Stimulated activated CD8-positive, alpha-beta memory T cell treated with anti-CD3 and anti-CD28 coated beads, Interleukin-2, amount 100 ng/mL, for 48 hours (primary cell): Measurements from ENCODE around the gene CNTRL.

Experiments used
- DNase-seq, 2 donors: peaks; one replicate each; pipeline ENCODE4 v3.0.0-alpha.2; 2020; ENCODE audit warnings: low read depth in 2 of 2

CNTRL gene

DNA sequence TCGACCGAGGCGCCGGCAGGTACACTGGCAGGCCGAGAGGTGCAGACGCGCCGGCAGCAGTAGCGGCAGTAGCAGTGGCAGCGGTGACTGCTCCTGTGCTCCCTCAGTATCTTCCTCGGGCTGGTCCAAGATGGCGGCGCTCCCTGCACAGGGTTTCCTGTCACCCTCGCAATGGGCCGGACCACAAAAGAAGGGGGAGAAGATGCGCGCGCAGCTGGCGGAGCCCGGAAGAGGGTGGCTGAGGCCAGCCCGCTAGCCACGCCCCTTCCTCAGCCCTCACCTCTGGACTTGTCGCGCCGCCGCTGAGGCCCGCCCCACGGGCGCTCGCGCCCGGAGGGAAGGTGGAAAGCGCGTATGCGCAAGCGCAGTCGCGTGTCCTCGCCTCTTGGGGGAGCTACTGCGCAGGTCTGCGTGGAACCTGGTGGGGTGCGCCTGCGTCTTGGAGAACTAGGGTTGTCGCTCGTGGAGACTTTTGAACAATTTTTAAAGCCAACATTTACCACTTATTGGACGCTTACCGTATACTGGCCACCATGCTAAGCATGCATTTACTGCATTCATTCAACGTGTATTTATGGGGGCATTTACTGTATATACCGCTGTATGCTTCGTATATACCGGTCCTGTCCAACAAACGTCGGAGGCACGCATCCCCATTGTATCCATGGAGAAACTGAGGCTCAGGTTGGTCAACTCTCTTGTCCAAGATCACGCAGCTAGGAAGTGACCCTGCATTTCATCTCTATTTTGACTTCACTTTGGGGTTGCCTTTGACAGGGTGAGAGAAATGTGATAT lies 127.2 kb downstream of the CNTRL start, which contains the start of gene RAB14:
Gene RAB14 (minus strand): TSS at position 132 of the 796 bp plus-strand sequence. CDS start 8,457 bp downstream, outside the sequence.
- peak; percentile 100 for DNase-seq

- DNase-seq = no peak
Measured at GRCh38 chr9:121204121-121204520, 129.4 kb downstream of the CNTRL start.

DNA sequence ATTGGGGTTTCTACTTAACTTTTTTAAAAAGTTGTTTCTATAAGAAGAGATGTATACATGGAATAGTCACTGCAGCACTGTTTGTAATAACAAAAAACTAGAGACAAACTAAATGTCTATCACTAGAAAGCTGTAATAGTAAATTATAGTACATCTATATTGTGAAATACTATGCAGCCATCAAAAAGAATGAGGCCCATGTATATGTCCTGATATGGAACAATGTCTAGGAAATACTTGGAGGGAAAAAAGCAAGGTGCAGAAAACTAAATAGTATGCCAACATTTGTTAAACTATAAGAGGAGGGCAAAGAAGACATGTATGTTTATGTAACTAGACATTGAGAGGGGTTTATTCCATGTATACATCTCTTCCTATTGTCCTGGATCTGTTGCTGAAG lies 129.9 kb downstream of the CNTRL start:
- no peak for DNase-seq

DNA sequence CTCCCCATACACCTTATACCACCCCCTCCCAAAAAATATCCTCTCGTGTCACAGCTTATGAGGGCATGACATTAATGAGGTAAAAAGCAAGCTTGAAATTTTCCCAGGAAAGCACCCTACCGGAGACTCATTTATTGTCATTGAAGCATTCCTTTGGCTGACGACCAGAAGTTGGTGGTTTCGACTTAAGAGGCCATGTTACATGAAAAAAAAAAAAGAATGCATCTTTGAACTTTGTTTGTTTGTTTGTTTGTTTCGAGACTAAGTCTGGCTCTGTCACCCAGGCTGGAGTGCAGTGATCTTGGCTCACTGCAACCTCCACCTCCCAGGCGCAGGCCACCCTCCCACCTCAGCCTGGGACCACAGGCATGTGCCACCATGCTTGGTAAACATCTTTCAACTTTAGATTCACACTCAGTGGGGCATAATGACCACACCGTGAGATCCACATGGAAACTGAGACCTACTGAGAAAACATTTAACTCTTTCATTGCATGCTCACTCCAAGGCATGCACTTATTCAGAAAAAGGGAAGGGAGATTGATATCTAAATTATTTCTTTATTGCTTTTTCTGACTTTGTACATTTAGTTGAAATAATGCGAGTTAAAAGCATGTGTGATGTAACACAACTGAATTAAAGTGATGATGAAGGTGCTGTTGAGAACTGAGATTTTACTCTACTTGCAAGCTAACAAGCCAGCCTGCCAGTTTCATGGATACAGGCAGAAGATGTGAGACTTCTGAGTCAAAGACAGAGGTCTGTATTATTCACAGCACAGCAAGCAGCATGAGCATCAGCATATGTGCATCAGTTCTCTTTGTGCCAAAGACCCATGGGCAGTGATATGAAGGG lies 132.0 kb downstream of the CNTRL start:
- DNase-seq = no peak

DNA sequence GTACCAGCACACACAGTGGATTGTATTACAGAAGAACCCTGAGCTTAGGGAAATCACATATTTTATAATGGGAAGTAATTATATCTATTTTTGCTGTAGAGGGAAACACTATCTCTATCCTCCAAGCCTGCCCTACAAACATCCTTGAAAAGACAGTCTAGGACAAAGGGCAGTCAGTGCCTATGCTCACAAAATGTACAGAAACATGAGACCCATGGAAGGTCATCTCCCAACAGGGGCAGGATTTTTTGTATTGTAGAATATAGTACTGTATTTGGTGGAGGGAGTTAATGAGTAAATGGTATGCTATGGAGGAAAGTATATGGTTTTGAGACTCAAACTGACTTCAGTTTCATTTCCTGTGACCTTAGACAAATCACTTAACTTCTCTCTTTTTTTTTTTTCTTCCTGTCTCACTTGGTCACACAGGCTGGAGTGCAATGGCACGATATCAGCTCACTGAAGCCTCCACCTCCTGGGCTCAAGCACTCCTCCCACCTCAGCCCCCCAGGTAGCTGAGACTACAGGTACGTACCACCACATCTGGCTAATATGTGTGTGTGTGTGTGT lies 132.7 kb downstream of the CNTRL start:
- DNase-seq = no peak

DNA sequence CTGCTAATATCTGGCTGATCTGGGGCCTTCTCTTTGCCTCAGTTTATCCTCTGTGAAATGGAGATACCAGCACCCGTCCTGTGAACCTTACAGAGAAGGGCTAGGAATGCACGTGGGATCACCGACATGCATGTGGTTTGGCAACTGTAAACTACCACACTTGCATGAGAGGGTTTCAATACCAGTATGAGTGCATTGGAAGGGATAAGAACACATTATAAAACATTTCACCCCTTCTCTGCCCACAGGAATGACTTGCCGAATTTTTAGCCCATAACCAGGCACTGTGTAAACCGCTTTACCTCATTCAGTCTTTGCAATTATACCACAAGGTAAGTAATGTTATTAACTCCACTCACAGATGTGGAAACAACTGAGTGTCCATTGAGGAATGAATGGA lies 135.8 kb downstream of the CNTRL start:
- DNase-seq = no peak

DNA sequence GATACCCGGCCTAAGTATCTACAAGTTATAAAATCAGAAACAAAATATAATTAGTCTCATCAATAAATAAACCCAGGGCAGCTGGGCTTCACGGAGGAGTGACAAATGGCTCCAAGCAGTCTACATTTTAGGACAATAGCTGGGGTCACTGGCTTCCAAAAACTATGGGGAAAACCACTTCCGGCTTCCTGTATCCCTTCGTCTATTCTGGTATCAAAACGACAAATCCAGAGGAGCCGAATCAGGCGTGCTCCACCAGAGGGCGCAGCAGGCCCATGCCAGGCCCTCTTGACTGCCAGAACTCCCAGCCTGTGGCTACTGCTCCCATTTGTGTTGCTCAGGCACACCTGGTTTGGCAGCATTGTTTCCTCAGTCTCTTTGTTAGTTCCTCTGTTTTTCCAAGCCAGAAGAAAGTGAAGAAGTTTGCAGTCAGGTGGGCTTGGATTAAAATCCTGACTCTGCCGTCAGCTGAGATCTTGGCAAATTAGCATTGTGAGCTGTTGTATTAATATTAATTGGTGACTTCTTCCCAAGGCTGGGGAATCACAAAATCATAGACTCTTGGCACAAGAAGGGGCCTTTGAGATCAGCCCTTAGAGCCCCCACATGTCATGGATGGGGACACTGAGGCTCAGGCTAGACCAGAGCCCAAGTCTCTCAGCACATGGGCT lies 138.5 kb downstream of the CNTRL start:
- peak; percentile 55 to 66 for DNase-seq

- no peak for DNase-seq
Measured at GRCh38 chr9:121214005-121214404, 139.2 kb downstream of the CNTRL start.

GRCh38 chr9:121216271-121216805 lies 141.6 kb downstream of the CNTRL start:
- DNase-seq = no peak

- DNase-seq = no peak
Measured at GRCh38 chr9:121217609-121218292, 143.0 kb downstream of the CNTRL start.

DNA sequence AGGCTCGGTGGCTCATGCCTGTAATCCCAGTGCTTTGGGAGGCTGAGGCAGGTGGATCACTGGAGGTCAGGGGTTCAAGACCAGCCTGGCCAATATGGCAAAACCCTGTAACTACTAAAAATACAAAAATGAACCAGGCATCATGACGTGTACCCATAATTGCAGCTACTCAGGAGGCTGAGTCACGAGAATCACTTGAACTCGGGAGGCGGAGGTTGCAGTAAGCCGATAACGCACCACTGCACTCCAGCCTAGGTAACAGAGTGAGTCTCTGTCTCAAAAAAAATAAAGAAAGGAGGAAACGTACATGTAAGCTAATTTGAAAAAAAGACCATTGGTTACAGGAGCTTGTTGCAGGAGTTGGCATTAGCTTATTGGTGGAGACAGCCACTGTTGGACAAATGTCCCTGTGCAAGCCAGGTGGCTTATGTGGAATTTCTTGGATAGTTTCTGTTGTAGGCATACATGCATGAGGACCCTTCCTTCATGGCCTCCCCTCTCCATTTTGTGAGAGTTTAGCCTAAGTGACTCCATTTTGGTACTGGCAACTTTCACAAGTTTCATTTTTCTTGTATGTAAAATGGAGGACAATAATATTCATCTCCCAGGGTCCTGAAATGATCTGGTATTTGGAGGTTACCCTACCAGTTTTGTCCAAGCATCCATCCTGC lies 143.7 kb downstream of the CNTRL start:
- no peak for DNase-seq

- no peak for DNase-seq
Measured at GRCh38 chr9:121219530-121219929, 144.8 kb downstream of the CNTRL start.

GRCh38 chr9:121220996-121221663 lies 146.4 kb downstream of the CNTRL start:
- no peak for DNase-seq

DNA sequence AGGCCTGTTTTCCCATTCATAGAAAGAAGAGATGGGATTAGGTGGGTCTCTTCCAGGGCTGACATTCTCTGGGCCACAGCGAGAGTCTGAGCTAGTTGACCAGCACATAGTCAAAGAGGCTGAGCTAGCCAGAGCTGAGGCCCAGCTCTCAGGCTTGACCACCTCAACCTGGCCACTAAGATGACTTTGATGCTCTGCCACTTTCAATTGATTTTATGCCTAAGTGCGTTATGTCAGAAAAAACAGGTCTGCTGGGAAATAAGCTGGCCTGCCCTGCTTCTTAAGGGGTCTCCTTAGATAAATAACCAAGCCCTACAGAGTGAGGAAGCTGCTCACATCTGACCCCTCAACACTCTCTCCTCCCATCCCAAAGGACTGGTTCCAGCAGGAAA lies 146.9 kb downstream of the CNTRL start:
- DNase-seq = no peak

- DNase-seq = no peak
Measured at GRCh38 chr9:121222524-121223171, 147.9 kb downstream of the CNTRL start.

DNA sequence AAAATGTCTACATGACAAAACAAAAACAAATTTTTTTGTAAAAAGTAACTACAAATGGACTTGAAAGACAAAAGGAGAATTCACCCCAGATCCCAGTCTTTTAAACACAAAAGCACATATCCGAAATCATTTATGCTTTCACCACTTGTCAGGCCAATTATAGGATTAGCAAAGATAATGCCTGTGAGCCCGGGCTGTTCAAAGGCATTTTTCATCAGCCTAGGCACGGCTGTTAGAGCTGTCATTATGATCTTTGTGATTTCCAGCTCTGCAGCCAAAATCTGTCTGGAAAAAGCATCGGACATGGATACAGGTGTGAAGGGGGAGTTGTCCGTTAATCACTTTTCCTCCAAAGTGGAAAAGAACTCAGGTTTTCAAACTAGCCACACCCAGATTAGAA lies 150.5 kb downstream of the CNTRL start:
- DNase-seq = no peak

- DNase-seq = no peak
Measured at GRCh38 chr9:121226175-121226574, 151.4 kb downstream of the CNTRL start.
